Urinary bladder (tissue), 4 donors: ENCODE measurements around the gene CADPS. TPM values are rescaled to one million over a fixed set of nuclear protein-coding genes. Genes with fewer than 3 reads are reported as not detected.

Source experiments
- DNase-seq: peaks from one replicate; pipeline ENCODE4 v3.0.0-alpha.2; 2015; ENCODE audit errors: extremely low spot score
- H3K27ac ChIP-seq: one replicate; pipeline ENCODE4 v1.5.1; 2013; ENCODE audit warnings: low read depth, mild to moderate bottlenecking, moderate library complexity
- H3K36me3 ChIP-seq: one replicate; pipeline ENCODE4 v1.6.1; 2013; ENCODE audit warnings: mild to moderate bottlenecking, moderate library complexity; ENCODE audit not compliant: insufficient read depth
- H3K4me1 ChIP-seq: one replicate; pipeline ENCODE4 v1.6.1; 2013; ENCODE audit warnings: mild to moderate bottlenecking, moderate library complexity; ENCODE audit not compliant: insufficient read depth
- H3K4me3 ChIP-seq: one replicate; pipeline ENCODE4 v1.5.1; 2013; ENCODE audit warnings: low read depth, low read length
- WGBS: extraction: QIAGEN DNeasy Blood & Tissue Kit; methylation state at CpG from one replicate; pipeline ENCODE4 v1.1.7; 2013; 5-methylcytosine and 5-hydroxymethylcytosine counted together
- polyA plus RNA-seq: library from polyadenylated mRNA; stranded (reverse); fragments of 200-250 nt; gene quantifications from one replicate; pipeline ENCODE4 v1.2.3, GENCODE V29; 2013
- total RNA-seq: library from RNA; depleted of rRNA; stranded (reverse); fragments of >200 nt; gene quantifications from one replicate; pipeline ENCODE4 v1.2.3, GENCODE V29; 2014
- donor health status: healthy with polysubstance abuse.
- donor health status: healthy.

Gene CADPS
- total and polyA plus RNA-seq, 2 donors = 1.4 to 19.2 TPM

GRCh38 chr3:62777130-62777529, 98.1 kb downstream of the CADPS start:
- H3K4me3 ChIP-seq = no peak overlapping the region
- 76% methylated on average over 3 of the region's 3 CpGs for WGBS
- no peaks in the 10 kb centered on the region for H3K36me3 ChIP-seq
- no peaks in the 10 kb centered on the region for H3K4me1 ChIP-seq
- DNase-seq = no peak
- no peak overlapping the region for H3K27ac ChIP-seq

GRCh38 chr3:62774221-62774620, 101.0 kb downstream of the CADPS start:
- Histone ChIP-seq H3K4me3 (no peak overlapping the region), H3K36me3 (no peaks in the 10 kb centered on the region), H3K27ac (no peak overlapping the region), H3K4me1 (no peaks in the 10 kb centered on the region)
- 49% methylated on average over 2 of the region's 2 CpGs for WGBS
- peak; percentile 46 for DNase-seq

GRCh38 chr3:62771331-62772072, 103.7 kb downstream of the CADPS start:
- no peaks in the 10 kb centered on the region for H3K36me3 ChIP-seq
- H3K4me1 ChIP-seq = no peaks in the 10 kb centered on the region
- WGBS = 72% methylated on average over 7 of the region's 7 CpGs
- no peak overlapping the region for H3K4me3 ChIP-seq
- DNase-seq = no peak
- no peak overlapping the region for H3K27ac ChIP-seq

- no peak for DNase-seq
- no peak overlapping the region for H3K27ac ChIP-seq
- 46% methylated on average over 2 of the region's 2 CpGs for WGBS
Observed at GRCh38 chr3:62768896-62769295, 106.3 kb downstream of the CADPS start.

GRCh38 chr3:62761711-62762110, 113.5 kb downstream of the CADPS start:
- no peak overlapping the region for H3K4me3 ChIP-seq
- DNase-seq = no peak
- H3K36me3 ChIP-seq = no peaks in the 10 kb centered on the region
- no peaks in the 10 kb centered on the region for H3K4me1 ChIP-seq
- 79% methylated on average over 1 of the region's 1 CpG for WGBS
- H3K27ac ChIP-seq = no peak overlapping the region

More at GRCh38 chr3:62768896-62769295, 106.3 kb downstream of the CADPS start:
- no peak overlapping the region for H3K4me3 ChIP-seq
- H3K36me3 ChIP-seq = no peaks in the 10 kb centered on the region
- H3K4me1 ChIP-seq = no peaks in the 10 kb centered on the region

- DNase-seq = no peak
- Histone ChIP-seq H3K4me3 (no peak overlapping the region), H3K36me3 (no peaks in the 10 kb centered on the region), H3K27ac (no peak overlapping the region), H3K4me1 (no peaks in the 10 kb centered on the region)
Observed at GRCh38 chr3:62761311-62761710, 113.9 kb downstream of the CADPS start.

- Histone ChIP-seq H3K27ac (no peak overlapping the region), H3K4me3 (no peak overlapping the region), H3K4me1 (no peaks in the 10 kb centered on the region), H3K36me3 (no peaks in the 10 kb centered on the region)
- DNase-seq = no peak
- WGBS = 57% methylated on average over 3 of the region's 3 CpGs
Observed at GRCh38 chr3:62758296-62759066, 116.7 kb downstream of the CADPS start.

GRCh38 chr3:62757045-62757444, 118.2 kb downstream of the CADPS start:
- Histone ChIP-seq H3K4me1 (no peaks in the 10 kb centered on the region), H3K36me3 (no peaks in the 10 kb centered on the region), H3K4me3 (no peak overlapping the region), H3K27ac (no peak overlapping the region)
- DNase-seq = no peak
- WGBS = 79% methylated on average over 4 of the region's 4 CpGs

- no peak for DNase-seq
- H3K4me3 ChIP-seq = no peak overlapping the region
- no peak overlapping the region for H3K27ac ChIP-seq
- no peaks in the 10 kb centered on the region for H3K4me1 ChIP-seq
- 75% methylated on average over 8 of the region's 8 CpGs for WGBS
- no peaks in the 10 kb centered on the region for H3K36me3 ChIP-seq
Observed at GRCh38 chr3:62755285-62755684, 119.9 kb downstream of the CADPS start.

- WGBS = 60% methylated on average over 2 of the region's 2 CpGs
- no peaks in the 10 kb centered on the region for H3K4me1 ChIP-seq
- no peak overlapping the region for H3K27ac ChIP-seq
- H3K36me3 ChIP-seq = no peaks in the 10 kb centered on the region
- no peak overlapping the region for H3K4me3 ChIP-seq
- no peak for DNase-seq
Observed at GRCh38 chr3:62749657-62750056, 125.6 kb downstream of the CADPS start.

GRCh38 chr3:62749130-62749529, 126.1 kb downstream of the CADPS start:
- H3K27ac ChIP-seq = no peak overlapping the region
- DNase-seq = no peak
- WGBS = 42% methylated on average over 4 of the region's 4 CpGs
- no peaks in the 10 kb centered on the region for H3K4me1 ChIP-seq
- H3K4me3 ChIP-seq = no peak overlapping the region
- no peaks in the 10 kb centered on the region for H3K36me3 ChIP-seq

- WGBS = 57% methylated on average over 3 of the region's 3 CpGs
- no peak for DNase-seq
- Histone ChIP-seq H3K4me1 (no peaks in the 10 kb centered on the region), H3K36me3 (no peaks in the 10 kb centered on the region), H3K4me3 (no peak overlapping the region), H3K27ac (no peak overlapping the region)
Observed at GRCh38 chr3:62737449-62737848, 137.8 kb downstream of the CADPS start.

- no peak for DNase-seq
- no peak overlapping the region for H3K27ac ChIP-seq
- H3K4me1 ChIP-seq = no peaks in the 10 kb centered on the region
- WGBS = 96% methylated on average over 1 of the region's 1 CpG
- no peak overlapping the region for H3K4me3 ChIP-seq
- no peaks in the 10 kb centered on the region for H3K36me3 ChIP-seq
Observed at GRCh38 chr3:62735510-62735909, 139.7 kb downstream of the CADPS start.

- no peak for DNase-seq
- H3K4me1 ChIP-seq = no peaks in the 10 kb centered on the region
- no peak overlapping the region for H3K27ac ChIP-seq
- 81% methylated on average over 5 of the region's 5 CpGs for WGBS
- no peak overlapping the region for H3K4me3 ChIP-seq
- no peaks in the 10 kb centered on the region for H3K36me3 ChIP-seq
Observed at GRCh38 chr3:62732183-62732904, 142.9 kb downstream of the CADPS start.
